Superior temporal gyrus (tissue), 1 donor: Measurements from ENCODE around the gene SLC49A4.
"Not testable (repeated sequence)": the region's sequence is repeated elsewhere in the genome, so short reads cannot be mapped to it uniquely, and the experiment has no call there.

Source experiments
- DNase-seq: peaks from one replicate; pipeline ENCODE4 v3.0.0-alpha.2; 2016; ENCODE audit errors: extremely low spot score

SLC49A4 gene, protein sequence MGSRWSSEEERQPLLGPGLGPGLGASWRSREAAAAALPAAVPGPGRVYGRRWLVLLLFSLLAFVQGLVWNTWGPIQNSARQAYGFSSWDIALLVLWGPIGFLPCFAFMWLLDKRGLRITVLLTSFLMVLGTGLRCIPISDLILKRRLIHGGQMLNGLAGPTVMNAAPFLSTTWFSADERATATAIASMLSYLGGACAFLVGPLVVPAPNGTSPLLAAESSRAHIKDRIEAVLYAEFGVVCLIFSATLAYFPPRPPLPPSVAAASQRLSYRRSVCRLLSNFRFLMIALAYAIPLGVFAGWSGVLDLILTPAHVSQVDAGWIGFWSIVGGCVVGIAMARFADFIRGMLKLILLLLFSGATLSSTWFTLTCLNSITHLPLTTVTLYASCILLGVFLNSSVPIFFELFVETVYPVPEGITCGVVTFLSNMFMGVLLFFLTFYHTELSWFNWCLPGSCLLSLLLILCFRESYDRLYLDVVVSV

DNA sequence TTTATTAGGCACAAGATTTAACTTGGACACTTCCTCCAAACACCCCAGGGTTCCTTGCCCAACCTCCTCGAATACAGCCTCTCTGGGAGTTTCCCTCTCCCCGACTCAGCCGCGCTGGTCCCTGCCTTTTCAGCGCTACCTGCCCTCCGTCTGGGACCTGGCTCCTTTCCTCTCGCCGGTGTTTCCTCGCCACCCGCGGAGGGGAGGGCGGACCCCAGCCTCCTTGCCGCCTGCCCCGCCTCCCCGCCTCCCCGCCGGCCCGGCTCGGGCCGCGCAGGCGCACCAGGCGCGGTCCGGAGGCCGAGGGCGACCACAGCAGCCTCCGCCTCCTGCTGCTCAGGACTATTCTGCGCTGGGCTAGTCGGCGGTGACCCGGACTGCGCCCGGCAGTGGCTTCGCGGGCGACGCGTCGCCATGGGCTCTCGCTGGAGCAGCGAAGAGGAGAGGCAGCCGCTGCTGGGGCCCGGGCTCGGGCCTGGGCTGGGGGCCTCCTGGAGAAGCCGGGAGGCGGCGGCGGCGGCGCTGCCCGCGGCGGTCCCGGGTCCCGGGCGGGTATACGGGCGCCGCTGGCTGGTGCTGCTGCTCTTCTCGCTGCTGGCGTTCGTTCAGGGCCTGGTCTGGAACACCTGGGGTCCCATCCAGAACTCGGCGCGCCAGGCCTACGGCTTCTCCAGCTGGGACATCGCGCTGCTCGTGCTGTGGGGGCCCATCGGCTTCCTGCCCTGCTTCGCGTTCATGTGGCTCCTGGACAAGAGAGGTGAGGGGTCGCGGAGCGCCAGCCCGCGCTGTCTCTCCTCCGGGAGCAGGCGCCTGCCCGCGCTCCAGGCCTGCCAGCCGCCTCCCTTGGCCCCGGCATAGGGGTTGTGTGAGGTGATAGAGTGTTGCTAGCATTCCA lies at the start of gene SLC49A4:
SLC49A4 (plus strand) TSS at position 291 of the 895 bp plus-strand sequence; CDS start at position 415, 124 bp downstream.
- DNase-seq: peak; percentile 67

DNA sequence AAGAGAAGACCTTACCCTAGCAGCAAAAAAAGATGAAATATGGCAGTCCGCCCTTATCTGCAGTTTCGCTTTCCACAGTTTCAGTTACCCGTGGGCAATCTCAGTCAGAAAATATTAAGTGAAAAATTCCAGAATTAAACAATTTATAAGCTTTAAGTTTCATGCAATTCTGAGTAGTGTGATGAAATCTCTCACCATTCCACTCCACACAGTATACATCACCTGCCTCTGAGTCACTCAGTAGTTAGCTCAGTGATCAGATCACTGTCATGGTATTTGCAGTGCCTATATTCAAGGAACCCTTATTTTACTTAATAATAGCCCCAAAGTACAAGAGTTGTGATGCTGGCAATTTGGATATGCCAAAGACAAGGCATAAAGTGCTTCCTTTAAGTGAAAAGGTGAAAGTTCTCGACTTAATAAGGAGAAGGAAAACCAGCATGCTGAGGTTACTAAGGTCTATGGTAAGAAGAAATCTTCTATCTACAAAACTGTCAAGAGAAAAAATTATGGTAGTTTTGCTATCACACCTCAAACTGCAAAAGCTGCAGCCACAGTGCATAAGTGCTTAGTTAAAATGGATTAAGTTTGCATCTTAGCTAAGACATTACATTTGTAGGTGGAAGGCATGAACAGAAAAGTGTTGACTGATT lies 49.4 kb upstream of the SLC49A4 start:
- no peak for DNase-seq

DNA sequence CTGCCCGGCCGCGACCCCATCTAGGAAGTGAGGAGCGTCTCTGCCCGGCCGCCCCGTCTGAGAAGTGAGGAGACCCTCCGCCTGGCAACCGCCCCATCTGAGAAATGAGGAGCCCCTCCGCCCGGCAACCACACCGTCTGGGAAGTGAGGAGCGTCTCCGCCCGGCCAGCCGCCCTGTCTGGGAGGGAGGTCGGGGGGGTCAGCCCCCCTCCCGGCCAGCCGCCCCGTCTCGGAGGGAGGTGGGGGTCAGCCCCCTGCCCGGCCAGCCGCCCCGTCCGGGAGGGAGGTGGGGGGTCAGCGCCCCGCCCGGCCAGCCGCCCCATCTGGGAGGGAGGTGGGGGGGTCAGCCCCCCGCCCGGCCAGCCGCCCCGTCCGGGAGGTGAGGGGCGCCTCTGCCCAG lies 47.6 kb upstream of the SLC49A4 start:
- not testable (repeated sequence) for DNase-seq

DNA sequence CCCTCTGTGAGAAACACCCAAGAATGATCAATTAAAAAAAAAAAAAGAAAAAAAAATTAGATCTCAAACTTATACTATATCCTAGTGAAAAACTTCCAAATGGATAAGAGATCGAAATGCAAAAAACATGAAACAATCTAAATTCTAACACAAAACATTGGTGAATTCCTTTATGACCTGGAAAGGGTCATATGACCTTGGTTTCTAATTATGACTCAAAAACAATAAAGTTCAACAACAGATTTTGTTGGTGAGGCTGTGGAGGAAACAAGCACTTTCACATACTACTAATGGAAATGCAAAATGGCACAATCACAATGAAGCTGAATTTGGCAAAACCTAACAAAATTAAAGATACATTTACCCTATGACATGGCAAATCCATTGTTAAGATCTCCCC lies 46.5 kb upstream of the SLC49A4 start:
- DNase-seq: no peak

DNA sequence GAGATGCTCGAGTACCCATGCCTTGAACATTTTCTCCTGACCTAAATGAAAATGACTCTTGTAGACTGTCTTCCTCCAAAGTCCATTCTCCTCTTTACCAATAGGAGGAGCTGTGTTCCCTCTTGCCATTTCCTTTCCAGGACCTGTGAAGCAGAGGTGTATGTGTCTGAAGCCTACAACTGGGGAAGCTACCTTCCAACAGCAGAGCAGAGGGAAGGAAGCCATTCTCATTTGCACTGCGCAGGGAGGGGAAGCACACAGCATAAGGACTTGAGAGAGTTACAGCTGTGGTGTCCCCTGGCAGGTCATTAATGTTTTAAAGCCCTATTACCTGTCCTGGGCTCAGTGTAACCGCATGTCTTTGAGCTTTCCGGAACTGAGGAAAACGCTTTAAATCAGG lies 39.9 kb upstream of the SLC49A4 start:
- no peak for DNase-seq

DNA sequence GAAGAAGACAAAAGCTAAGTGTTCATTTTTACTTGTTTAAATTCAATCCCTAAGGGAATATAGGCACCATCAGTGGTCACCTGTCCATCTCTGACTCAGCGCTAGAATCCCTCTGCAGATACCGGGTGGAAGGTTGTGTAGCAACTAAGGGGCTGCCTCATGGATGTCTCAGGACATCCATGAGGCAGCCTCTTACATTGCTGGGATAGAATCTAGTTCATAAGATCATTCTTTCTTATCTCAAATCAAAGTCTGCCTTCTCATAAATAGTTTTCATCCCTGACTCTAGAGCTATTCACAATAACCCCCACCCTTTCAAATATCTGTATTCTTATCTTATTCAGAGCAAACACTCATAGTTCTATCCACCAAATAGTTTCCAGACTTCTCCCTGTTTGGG lies 39.4 kb upstream of the SLC49A4 start:
- no peak for DNase-seq

DNA sequence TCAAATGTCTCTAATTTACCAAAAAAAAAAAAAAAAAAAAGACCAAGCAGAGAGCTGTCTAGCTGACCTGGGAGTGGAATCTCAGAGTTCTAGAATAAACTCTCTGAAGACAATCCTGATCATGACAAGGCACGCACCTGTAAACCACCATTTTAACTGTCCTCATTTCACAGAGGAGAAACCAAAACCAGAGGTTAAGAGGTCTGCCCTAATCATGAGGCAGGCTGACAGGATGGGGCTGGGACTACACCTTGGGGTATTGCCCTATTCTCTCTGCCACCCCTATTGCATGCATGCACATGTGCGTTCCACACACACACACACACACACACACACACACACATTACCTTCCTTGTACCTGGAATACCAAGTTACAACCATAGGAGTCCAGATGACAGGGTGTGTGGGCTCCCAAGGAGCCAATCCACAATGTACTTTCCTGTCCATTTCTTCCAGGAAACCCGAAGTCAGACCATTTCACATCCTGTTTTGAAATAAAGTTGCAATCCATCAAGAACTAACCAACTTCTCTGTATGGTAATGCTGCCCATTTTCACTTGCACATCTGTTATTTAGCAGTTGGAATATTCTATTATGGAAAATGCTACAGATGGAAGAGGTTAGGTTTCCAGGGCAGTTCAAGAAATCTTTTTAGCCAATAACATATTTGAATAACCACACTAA lies 35.9 kb upstream of the SLC49A4 start:
- no peak for DNase-seq

DNA sequence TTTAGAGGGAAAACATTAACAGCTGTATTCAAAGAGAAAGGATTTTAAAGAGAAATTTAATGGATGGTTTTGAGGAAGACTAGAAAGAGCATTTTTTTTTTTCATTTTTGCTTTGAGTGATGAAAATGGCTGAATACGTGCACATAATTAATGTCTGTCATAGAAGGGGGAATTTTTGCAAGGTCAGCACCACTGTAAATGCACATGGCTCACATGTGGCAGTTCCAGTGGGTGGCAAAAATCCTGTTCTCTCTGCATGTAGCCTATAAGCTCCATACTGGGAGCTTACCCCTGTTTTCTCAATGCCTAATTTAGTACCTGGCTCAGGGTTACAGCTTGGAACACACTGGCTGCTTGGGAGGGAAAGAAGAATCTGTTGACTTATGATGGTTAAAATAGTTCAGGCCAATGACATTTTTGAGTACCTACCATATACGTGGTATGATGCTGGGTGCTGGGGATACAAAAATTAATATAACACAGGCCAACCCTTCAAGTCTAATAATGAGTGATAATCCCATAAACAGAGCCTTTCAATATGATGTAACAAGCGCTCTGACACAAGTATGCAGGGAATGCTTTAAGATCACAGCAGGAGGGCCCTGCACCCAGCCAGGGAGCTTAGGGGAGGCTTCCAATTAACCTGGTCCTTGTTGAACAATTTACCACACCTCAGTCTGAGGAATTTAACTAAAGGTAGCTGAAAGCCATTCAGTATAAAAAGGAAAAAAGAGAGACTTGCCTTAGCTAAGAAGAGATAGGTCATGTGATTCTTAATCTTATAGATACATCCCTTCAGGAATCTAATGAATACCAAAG lies 34.2 kb upstream of the SLC49A4 start:
- no peak for DNase-seq

DNA sequence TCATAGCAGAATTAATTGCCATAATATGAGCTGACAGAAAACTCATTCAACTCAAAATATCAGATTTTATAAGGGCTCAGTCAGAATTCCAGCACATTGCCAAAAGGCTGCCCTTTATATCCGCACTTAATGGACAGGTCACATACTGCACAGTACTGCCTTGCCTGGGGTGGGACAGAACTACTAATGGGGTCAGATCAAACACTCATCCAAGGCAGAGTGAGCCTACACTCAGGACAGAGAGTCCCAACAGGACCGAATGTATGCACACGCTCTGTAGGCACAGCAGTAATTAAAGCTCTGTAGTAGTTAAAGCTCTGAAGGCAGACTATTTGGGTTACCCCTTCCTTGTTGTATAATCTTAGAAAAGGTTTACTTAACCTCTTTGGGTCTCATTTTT lies 28.4 kb upstream of the SLC49A4 start:
- DNase-seq: no peak

DNA sequence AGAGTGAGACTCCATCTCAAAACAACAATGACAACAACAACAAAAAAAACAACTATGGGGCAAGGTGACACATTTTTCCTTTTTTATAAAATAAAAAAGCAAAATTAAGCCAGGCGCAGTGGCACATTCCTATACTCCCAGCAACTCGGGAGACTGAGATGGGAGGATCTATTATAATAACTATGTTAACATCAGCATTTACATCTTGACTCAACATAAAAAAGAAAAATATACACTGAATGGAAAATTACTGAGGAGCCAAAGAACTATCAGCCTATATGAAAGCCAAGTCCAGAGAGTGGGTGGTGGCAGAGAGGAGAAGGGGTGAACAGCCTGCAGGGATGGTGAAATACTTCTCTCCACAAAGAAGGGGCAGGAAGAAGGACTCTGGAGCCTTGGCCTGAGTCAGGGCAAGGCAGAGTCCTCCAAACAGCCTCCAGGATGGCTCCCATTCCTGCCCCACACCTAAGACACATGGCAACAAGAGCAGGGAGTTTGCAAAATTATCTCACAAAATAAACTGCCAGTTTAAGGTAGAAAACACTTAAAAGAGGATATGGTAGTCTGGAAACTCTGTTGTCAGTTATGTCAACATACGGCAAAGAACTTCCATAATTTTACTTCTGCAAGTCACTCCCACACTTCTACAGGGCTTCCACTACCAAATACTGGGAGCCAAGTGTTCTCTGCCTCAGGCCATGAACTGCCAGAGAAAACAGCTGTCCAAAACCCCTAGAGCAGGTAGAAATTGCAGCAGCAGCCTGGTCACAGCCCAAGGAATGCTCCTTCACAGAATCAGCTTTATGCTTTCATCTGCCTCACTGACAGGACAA lies 27.1 kb upstream of the SLC49A4 start:
- no peak for DNase-seq

DNA sequence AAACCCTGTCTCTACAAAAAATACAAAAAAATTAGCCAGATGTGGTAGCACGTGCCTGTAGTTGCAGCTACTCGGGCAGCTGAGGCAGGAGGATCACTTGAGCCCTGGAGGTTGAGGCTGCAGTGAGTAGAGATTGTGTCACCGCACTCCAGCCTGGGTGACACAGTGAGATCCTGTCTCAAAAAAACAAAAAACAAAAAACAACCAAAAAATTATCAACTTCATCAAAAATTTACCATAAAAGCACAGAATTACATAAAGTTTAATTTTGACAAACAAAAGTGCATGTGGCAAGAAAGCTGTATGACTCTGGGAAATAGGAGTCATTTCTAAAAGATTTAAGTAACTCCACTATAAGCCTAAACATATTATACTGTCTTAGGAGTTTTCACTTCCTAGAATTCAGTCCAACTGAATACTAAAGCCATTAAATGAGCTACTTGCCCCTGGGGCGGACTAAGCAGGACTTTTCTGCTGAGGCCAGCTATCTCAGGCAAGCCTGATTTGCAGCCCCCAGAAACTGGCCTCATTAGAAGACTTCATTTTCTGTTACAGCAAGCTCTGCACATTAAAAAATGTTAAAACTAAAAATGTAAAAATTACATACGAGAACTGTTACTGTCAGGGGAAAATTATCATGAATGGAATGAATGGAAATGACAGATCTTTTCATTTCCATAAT lies 24.2 kb upstream of the SLC49A4 start:
- DNase-seq: no peak

DNA sequence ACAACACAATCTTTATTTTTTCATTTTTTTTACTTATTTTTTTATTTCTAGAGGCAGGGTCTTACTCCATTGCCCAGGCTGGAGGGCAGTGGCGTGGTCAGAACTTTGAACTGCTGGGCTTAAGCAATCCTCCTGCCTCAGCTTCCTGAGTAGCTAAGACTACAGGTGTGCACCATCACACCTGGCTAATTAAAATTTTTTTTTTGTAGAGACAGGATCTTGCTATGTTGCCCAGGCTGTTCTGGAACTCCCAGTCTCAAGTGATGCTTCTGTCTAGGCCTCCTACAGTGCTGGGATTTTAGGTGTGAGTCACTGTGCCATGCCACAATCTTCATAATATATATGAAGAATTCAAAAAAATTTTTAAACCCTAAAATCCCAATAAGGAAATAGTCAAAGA lies 22.0 kb upstream of the SLC49A4 start:
- DNase-seq: no peak

DNA sequence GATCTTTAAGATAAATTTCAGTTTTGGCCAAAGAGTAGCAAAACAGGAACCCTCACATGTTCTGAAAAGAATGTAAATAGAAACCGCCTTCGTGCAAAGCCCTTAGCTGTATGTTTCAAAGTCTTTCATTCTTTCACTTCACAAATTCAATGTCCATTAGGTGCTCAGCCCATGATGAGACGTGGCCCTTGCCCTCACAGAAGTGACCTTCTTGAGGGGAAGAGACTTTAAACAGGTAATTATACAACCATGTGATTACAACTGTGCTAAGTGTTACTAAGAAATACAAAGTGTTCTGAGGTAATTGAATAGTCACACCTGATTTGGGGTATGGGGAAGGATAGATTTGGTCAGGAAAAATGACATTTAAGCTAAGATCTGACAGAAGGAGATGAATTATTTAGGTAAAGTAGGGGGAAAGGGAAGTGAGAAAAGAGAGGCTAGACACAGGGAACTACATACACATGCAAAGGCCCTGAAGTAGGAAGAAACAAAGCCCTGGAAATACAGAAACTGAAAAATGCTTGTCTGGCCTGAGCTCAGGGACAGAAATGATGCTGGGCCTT lies 20.8 kb upstream of the SLC49A4 start:
- DNase-seq: no peak

DNA sequence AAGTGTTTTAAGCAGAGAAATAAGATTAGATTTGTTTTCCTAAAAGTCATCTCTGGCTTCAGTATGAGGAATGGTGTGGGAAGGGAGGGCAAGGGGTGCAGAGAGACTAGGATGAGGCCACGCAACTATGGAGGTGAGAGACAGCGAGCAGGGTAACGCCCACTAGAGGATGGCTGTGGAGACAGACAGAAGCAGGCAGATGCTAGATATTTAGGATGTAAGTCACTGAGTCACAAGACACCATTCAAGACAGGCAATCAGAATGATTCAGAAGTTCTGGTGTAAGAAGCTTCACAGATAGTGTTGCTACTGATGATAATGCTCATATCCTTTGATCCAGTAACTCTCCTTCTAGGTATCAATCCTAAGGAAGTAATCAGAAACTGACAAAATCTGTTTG lies 20.3 kb upstream of the SLC49A4 start:
- no peak for DNase-seq

DNA sequence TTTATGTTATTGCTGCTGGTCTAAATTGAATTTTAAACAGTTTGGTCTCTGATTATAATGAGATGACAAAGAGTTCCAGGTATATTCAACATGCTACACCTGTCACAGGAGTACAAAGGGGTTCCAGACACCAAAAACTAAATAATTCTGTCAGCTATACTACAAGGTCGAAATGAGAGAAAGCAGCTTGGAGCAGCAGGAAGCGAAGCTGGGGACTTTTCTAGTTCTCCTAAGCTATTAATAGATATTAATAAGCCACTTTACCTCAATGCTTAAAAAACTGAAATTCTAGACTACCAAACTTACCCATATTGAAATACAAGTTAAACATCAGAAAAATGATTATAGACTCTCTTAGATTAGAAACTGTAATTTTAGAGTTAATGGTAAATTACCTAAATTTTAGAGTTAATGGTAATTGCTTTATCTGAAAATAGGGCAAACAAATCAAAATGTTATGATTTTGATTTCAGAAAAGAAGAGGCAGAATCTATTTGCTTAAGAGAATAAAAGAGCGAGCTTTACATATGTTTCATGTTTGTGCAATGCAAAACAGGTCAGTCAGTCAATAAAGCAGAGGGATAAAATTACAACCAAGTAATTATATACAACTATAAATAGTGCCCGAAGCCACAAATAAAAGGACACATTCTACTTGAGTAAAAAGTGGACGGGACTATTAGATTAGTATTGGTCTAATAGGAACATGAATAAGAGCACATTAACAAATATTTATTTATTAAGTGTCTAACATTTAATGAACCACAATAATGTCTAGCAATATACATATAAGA lies 18.0 kb upstream of the SLC49A4 start:
- no peak for DNase-seq

DNA sequence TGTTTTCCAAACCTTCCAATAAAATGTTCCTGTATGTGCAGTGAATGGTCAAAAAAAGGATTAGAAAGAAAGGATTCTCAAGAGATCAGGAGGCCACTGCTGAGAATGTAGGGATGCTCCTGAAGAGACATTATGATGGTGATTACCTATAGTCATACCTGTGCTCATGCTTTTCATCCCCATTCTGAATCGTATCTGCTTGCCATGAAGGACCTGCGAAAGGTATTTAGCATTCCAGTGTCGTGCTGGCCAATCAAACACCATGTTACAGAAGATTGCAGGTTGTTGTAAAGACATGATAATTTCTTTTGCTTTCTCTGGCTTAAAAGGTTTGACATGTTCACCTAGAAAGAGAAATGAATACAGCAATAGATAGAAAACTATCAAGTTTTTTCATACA lies 17.3 kb upstream of the SLC49A4 start:
- no peak for DNase-seq

DNA sequence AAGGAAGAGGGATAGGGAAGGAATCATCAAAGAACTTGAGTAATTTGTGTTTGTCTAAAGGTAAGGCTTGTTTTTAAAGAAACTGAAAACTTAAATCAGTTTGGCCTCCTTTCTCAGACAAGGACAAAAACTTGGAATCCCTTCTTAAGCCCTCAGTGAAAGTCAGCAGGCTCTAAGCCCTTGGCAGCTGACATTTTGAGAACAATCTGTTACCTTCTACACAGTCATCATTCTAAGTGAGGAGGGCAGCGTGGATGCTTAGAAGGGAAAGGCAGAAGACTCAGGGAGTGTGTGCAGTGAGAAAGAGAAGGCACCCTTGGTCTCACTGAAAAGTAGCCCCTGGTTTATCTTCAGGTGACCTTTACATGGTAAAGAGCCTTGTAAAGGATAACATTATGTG lies 12.1 kb upstream of the SLC49A4 start:
- DNase-seq: no peak

DNA sequence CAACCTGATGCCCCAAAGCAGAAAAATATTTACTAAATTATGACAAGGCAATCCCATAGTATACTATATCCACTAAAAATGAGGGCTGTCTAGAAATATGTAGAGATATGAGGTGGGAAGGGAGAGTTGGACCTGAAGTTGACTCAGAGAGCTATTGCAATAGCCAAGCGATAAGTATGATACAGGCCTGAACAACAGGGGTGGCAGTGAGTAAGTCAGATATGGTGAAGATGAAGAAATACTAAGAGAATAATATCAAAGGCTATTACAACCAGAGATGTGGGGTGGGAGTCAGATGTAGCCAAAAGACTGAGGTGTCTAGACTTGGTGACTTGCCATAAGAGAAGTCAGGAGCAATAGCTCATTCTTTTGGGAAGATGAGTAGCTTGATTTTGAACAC lies 10.4 kb upstream of the SLC49A4 start:
- no peak for DNase-seq
